NCI-H128 (cell line): ENCODE results near the gene SPECC1.

Experiments
- DNase-seq: peaks from one replicate; lab custom pipeline; 2025; ENCODE audit not compliant: unreplicated experiment; lab: John Stamatoyannopoulos, UW

SPECC1 gene

GRCh38 chr17:20122254-20122879 is 113.2 kb downstream of the SPECC1 start:
- DNase-seq: no peak

DNA sequence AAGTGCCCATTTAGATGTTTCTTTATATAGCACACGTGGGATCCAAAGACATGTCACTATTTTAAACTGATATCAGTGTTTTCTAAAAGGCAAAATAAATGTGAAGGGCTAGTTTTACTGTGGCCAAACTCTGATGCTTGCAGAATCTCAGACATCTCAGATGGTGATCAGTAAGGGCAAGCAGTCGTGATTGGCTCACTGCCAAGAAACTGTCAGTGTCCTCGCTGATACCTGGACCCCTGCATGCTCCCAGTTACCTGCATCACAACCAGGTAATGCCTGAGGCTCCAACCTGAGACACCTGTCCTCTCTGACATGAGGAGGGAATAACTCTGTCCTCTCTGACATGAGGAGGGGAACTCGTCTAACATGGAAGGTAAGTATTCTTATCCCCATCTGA is 114.0 kb downstream of the SPECC1 start:
- DNase-seq: no peak

DNA sequence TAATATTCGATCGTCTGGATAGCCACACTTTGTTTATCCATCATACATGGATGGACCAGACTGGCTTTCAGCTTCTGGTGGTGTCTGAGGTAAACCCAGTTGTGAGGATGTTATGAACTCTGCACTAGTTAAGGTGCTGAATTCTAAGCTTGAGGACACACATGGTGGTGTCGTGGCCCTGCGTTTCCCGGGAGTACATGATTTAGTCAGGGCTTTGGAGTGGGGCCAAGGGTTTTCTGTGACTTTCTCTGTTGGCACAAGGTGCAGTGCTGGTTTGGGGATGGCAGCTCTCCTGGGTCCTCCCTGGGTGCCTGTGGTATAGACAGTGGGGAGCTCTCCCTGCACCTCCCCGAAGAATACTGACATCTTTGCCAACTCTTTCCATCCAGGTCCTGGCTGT is 116.6 kb downstream of the SPECC1 start:
- DNase-seq: no peak

DNA sequence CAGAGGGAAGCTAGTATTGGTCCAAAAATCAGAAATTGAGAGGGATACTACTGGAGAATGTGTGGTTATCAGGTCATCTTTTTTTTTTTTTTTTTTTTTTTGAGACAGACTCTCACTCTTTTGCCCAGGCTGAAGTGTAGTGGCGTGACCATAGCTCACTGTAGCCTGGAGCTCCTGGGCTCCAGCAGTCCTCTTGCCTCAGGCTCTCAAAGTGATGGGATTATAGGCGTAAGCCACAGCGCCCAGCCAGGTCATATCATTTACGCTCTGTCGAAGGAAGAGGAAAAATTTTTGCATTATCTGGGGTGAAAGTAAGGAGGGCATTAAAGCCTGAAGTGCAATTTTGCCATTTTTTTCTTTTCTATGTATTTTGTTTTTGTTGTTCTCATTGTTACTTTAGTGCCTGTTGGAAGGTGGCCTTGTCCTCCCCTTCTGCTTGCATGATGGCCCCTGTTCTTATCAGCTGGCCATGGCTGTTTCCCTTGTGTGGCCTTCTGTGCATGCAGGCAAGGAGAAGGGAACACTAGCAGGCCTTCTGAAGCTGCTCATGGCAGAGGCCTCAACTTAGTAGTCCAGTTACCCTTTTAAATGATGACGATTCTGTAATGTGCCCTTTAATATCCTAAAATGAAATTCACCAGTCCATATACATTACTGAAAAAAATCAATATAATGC is 118.3 kb downstream of the SPECC1 start:
- DNase-seq: no peak

DNA sequence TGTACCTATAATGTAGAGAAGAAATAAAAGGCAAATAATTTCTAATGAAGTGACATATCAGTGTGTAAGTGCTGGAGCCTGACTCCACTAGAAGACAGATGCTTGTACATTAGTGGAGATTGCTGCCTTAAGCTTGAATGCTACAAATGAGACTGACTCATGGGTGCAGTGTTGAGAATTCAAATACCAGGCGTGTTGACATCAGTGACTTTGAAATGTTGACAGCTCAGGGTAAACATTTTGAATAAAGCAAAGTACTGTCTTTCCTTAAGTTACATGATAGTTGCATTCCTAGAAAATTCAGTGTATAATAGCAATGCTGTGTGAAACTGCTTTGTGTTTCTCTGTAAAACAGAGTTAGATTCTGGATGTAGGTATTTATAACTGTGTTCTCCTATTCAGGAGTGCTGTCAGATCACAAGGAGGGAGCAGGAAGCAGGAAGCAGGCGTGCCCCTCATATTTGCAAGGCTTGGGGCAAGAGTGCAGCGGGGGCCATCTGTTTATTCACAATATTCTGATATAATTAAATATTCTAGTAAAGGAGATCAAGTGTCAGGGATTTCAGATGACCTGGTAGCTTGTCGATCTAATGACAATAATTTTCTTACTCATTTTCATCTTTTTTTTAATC is 119.0 kb downstream of the SPECC1 start:
- no peak for DNase-seq

GRCh38 chr17:20133517-20133916 is 124.4 kb downstream of the SPECC1 start:
- DNase-seq: no peak

DNA sequence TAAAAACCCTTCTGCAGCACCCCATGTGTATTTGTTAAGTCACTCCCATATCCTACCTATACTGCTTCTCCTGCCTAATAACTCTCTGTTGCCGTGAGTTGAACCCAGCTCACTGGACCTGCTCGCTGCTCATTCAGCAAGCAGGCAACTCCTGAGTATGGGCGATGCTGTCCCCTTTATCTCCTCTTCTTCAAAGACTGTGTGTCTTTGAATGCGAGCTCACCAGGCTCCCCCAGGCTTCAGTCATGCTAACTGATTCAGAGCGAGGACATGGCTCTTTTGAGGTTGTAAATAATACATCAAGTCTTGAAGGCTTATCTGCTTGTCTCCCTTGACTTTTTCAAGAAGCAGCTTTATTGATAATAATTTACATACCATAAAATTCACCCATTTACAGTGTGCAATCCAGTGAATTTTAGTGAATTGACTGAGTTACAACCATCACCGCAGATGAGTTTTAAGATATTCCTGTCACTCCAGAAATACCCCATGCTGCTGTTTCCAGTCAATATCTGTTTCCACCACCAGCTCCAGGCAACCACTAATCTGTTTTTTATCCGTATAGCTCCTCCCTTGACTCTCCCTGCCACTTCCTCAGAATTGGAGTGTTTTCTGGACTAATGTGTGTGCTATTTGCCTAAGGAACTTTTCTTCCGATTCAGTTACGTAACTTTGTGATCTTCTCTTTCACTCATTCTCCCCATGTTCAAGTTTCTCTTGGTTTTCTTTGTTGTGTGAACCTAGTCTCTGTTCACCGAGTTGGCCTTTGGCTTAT is 132.2 kb downstream of the SPECC1 start:
- no peak for DNase-seq

GRCh38 chr17:20142268-20142667 is 133.1 kb downstream of the SPECC1 start:
- DNase-seq: no peak

GRCh38 chr17:20143740-20144139 is 134.6 kb downstream of the SPECC1 start:
- DNase-seq: no peak

GRCh38 chr17:20145567-20145966 is 136.4 kb downstream of the SPECC1 start:
- DNase-seq: no peak

DNA sequence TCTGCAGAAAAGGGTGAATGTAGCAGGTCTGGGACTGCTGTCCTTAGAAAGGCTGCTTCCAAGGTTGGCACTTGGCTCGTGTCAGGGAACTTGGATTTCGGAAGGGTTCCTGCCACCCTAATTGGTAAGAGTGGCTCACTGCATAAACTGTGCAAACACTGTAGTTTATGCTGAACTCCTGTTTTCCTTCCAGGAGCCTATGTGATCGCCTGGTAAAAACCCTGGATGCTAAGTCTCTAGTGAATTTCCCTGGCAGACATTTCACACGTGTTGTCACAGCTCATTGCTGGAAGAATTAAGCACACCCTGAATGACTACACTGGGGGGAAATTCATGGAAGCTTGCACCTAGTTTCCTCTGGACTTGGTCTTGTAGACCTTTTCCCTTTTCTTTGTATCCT is 140.1 kb downstream of the SPECC1 start:
- no peak for DNase-seq

- no peak for DNase-seq
These were observed 142.0 kb downstream of the SPECC1 start for GRCh38 chr17:20151174-20151573.

GRCh38 chr17:20153231-20153630 is 144.1 kb downstream of the SPECC1 start:
- no peak for DNase-seq

DNA sequence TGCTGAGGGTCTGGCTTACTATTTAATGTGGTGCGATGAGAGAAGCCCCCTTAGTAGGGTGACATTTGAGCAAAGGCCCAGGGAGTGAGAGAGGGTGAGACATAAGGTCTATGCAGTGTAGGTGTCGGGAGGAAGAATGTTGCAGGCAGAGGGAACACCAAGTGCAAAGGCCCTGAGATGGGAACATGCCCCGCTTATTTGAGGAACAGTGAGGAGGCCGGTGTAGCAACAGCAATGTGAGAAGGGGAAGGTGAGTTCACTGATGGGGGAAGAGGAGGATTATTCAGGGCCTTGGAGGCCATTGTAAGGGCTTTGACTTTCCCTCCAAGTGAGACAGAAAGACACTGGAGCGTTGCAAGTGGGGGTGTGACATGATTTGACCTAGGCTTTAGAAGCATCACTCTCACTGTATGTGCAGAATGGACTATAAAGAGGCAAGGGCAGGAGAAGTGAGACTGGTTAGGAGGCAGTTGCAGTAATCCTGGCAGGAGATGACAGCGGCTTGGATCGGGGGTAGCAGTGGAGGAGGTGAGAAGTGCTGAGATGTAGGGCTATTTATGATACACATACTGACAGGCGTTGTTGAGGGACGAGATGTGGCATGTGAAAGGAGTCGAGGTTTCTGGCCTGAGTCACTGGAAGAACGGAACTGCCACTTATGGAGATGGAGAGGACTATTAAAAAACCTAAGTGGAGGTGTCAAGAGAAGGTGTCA is 145.3 kb downstream of the SPECC1 start:
- DNase-seq: no peak

- DNase-seq: peak; percentile 50
These were observed 146.4 kb downstream of the SPECC1 start for GRCh38 chr17:20155258-20156195.

DNA sequence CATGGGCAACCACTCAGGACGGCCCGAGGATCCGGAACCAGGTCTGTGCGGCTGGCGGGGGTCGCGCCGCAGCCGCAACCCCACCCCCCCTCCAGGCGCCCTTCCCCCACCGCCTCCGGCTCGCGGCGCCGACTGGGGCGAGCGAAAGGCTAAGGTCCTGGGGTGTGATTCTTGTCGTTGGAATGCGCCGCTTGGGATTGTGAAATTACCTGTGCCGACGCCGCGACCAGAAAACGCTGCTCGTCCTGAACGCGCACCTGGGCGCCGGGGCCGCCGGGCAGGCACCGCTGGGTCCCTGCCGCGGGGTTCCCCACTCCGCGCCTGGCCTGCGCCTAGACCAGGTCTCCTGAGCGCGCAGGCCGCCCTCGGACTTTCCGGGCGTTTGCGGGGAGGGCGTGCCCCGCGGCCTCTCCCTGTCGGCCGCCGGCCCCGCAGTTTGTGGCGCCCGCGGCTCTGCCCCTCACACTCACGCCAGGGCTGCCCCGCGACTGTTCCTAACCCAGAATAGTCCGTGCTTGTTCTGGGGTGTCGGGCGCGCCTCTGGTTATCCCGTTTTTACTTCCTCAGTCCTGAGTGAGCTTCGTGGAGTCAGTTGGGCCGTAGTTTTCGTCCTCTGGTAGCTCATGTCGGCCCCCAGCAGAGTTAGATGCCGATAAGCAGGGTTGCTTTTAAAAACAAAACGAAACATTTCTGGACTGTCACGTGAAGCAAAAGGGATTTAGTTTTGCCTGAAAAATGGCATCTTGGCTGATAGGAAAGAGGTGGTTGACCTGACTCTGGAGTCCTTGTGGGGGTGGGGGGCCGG is 147.2 kb downstream of the SPECC1 start:
- no peak for DNase-seq

- no peak for DNase-seq
These were observed 147.8 kb downstream of the SPECC1 start for GRCh38 chr17:20157001-20157310.

DNA sequence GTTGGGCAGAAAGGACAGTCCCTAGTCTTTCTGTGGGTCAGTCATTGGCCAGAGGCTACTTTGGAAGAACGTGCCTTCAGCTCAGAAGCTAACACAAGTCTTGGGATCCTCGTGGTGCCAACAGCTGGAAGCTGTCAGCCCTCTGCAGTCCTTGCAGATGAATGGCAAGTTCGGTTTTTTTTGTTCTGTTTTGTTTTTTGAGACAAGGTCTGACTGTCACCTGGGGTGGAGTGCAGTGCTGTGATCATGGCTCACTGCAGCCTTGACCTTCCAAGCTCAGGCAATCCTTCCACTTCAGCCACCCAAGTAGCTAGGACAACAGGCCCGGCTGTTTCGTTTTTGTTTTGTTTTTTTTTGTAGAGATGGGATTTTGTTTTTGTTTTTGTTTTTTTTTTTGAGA is 149.4 kb downstream of the SPECC1 start:
- no peak for DNase-seq

- DNase-seq: no peak
These were observed 150.4 kb downstream of the SPECC1 start for GRCh38 chr17:20159406-20160069.
